GM12878 (cell line): ENCODE data around the gene ELN. TPM values are rescaled to one million over a fixed set of nuclear protein-coding genes. Genes with fewer than 3 reads are reported as not detected.

Experiments used
- ATAC-seq: fragments of 200-7000 bp; cut with Tn5 transposase; 3 replicates; pipeline ENCODE4 v1.9.1; 2020; ENCODE audit warnings: mild to moderate bottlenecking, moderate library complexity
- BruUV-seq: library from RNA; stranded (reverse); fragments of 400-500 nt; replicated peaks from 2 replicates; lab custom pipeline; 2021; lab: Mats Ljungman, UMichigan
- CTCF ChIA-PET: fragments of 300-600 bp; sonication (Branson Sonifier 250); formaldehyde crosslinking; extraction: SDS; loops from one replicate; lab custom pipeline; 2021; ENCODE audit warnings: inconsistent platforms; lab: Yijun Ruan, JAX
- POLR2A ChIA-PET: fragments of 350-600 bp; formaldehyde crosslinking; extraction: SDS; loops from one replicate; lab custom pipeline; 2021; ENCODE audit warnings: inconsistent platforms; lab: Charles Lee
- RAD21 ChIA-PET: fragments of 300-600 bp; sonication (Branson Sonifier 250); formaldehyde crosslinking; loops from one replicate; lab custom pipeline; 2023; ENCODE audit warnings: antibody characterized with exemption; ENCODE audit not compliant: unreplicated experiment; lab: Charles Lee
- SMC1A ChIA-PET: fragments of 300-600 bp; sonication (Branson Sonifier 250); formaldehyde crosslinking; loops from one replicate; lab custom pipeline; 2023; ENCODE audit not compliant: unreplicated experiment, uncharacterized antibody; lab: Charles Lee
- DNase-seq: peaks from one replicate; pipeline ENCODE4 v3.0.0-alpha.2; 2011; ENCODE audit warnings: low read depth, low spot score
- FAIRE-seq: peaks from 3 replicates; lab custom pipeline; 2011; peaks lifted over from hg19 to GRCh38; lab: Jason Lieb, UNC
- H2AFZ ChIP-seq: 2 replicates; pipeline ENCODE4 v1.6.0; 2011; ENCODE audit warnings: low read depth, low read length, control low read depth; ENCODE audit not compliant: control insufficient read depth
- H3K27ac ChIP-seq: 2 replicates; pipeline ENCODE4 v1.5.1; 2011; ENCODE audit warnings: control low read depth; ENCODE audit not compliant: control insufficient read depth, insufficient read depth
- H3K27me3 ChIP-seq, 2 experiments: replicated peaks in 1 of 2; 2 replicates each; pipeline versions ENCODE4 v1.6.0 to v1.6.1; 2011; ENCODE audit warnings: low read length in 1 of 2; ENCODE audit not compliant: control insufficient read depth in 2 of 2, insufficient read depth in 2 of 2
- H3K36me3 ChIP-seq, 2 experiments: 2 replicates each; pipeline ENCODE4 v1.5.1; 2011; ENCODE audit warnings: low read length in 1 of 2; ENCODE audit not compliant: control insufficient read depth in 2 of 2, insufficient read depth in 2 of 2
- H3K4me1 ChIP-seq: 2 replicates; pipeline ENCODE4 v1.6.1; 2011; ENCODE audit warnings: mild to moderate bottlenecking, low read length, moderate library complexity, mixed read lengths; ENCODE audit not compliant: control insufficient read depth, insufficient read depth
- H3K4me2 ChIP-seq: 2 replicates; pipeline ENCODE4 v1.6.0; 2011; ENCODE audit warnings: control low read depth; ENCODE audit not compliant: control insufficient read depth, insufficient read depth
- H3K4me3 ChIP-seq: fragments of 200-600 bp; sonication (generic); 2 replicates; pipeline ENCODE4 v1.5.1; 2016
- H3K79me2 ChIP-seq: 2 replicates; pipeline ENCODE4 v1.6.0; 2011; ENCODE audit warnings: low read length; ENCODE audit not compliant: control insufficient read depth, insufficient read depth
- H3K9ac ChIP-seq: 2 replicates; pipeline ENCODE4 v1.8.0; 2011; ENCODE audit warnings: low read length, control low read depth, mixed read lengths; ENCODE audit not compliant: control insufficient read depth, insufficient read depth
- H3K9me3 ChIP-seq: replicated peaks from 3 replicates; pipeline ENCODE4 v1.5.1; 2011; ENCODE audit warnings: mild to moderate bottlenecking, low read length; ENCODE audit not compliant: control insufficient read depth, insufficient read depth
- H4K20me1 ChIP-seq: 2 replicates; pipeline ENCODE4 v1.6.0; 2011; ENCODE audit not compliant: control insufficient read depth, insufficient read depth
- BRCA1 ChIP-seq: IDR thresholded peaks from 2 replicates; pipeline ENCODE4 v1.6.1; 2011; ENCODE audit warnings: low read depth, low read length, improper control_type of control experiment
- CBX5 ChIP-seq: sonication (generic); IDR thresholded peaks from 2 replicates; pipeline ENCODE4 v1.6.1; 2016; ENCODE audit warnings: low read depth, moderate library complexity, mild to moderate bottlenecking, inconsistent platforms
- CHD4 ChIP-seq: fragments of 200-600 bp; sonication (generic); IDR thresholded peaks from 2 replicates; pipeline ENCODE4 v1.6.1; 2016; ENCODE audit warnings: mild to moderate bottlenecking
- ELK1 ChIP-seq: IDR thresholded peaks from 2 replicates; pipeline ENCODE4 v1.6.1; 2012; ENCODE audit warnings: low read depth, low read length, improper control_type of control experiment
- MEF2A ChIP-seq: IDR thresholded peaks from 2 replicates; pipeline ENCODE4 v1.6.1; 2011; ENCODE audit warnings: low read depth, mild to moderate bottlenecking, low read length, moderate library complexity; ENCODE audit not compliant: insufficient read depth
- MXI1 ChIP-seq: fragments of 150-350 bp; IDR thresholded peaks from 2 replicates; pipeline ENCODE4 v1.6.1; 2011; ENCODE audit warnings: low read depth, mild to moderate bottlenecking, inconsistent platforms, low read length, improper control_type of control experiment
- NRF1 ChIP-seq: conservative IDR thresholded peaks from 2 replicates; pipeline ENCODE4 v1.6.1; 2011; ENCODE audit warnings: mild to moderate bottlenecking, low read depth, low read length, improper control_type of control experiment
- TAF1 ChIP-seq: IDR thresholded peaks from 2 replicates; pipeline ENCODE4 v1.6.1; 2011; ENCODE audit warnings: mild to moderate bottlenecking, low read depth, low read length, borderline replicate concordance
- ZBTB4 ChIP-seq: fragments of 450-650 bp; formaldehyde crosslinking; IDR thresholded peaks from 2 replicates; pipeline ENCODE4 v1.4.0; 2022; ENCODE audit warnings: mild to moderate bottlenecking, moderate library complexity
- ZNF207 ChIP-seq: fragments of 450-650 bp; IDR thresholded peaks from 2 replicates; pipeline ENCODE4 v1.6.1; 2014; ENCODE audit warnings: antibody characterized with exemption, mild to moderate bottlenecking, borderline replicate concordance
- ZNF217 ChIP-seq: fragments of 450-650 bp; IDR thresholded peaks from 2 replicates; pipeline ENCODE4 v1.6.1; 2017; ENCODE audit warnings: antibody characterized with exemption, mild to moderate bottlenecking
- WGBS: methylation state at CpG from one replicate; pipeline ENCODE4 v1.1.6; 2016; ENCODE audit warnings: low lambda C conversion rate; ENCODE audit not compliant: insufficient replicate concordance, insufficient coverage; ENCODE audit errors: missing lambda C conversion rate; 5-methylcytosine and 5-hydroxymethylcytosine counted together
- in situ Hi-C: fragments of 300-500 bp; cut with MboI; formaldehyde crosslinking; loops from 9 replicates; pipeline ENCODE4 v1.14.3; 2018; ENCODE audit warnings: mixed read lengths
- intact Hi-C: fragments of 100-400 bp; cut with micrococcal nuclease; formaldehyde crosslinking; loops from one replicate; pipeline ENCODE4 v1.14.2; 2022; ENCODE audit not compliant: unreplicated experiment
- polyA plus RNA-seq, 11 experiments: library from polyadenylated mRNA; depleted of rRNA in 4 of 11; unstranded in 6 of 11; stranded (reverse) in 5 of 11; fragments of >200 nt; fragmentation: Nextera tagmentation in 4 of 11; fragmentation: Illumina TruSeq in 1 of 11; extraction: Ambion mirVana in 4 of 11; extraction: Trizol in 1 of 11; gene quantifications; 1 replicate in 1 of 11; 2 replicates in 10 of 11; pipeline versions ENCODE4 v1.2.1 to v1.2.3, GENCODE V29; 2011 to 2016; ENCODE audit warnings: inconsistent platforms in 2 of 11, missing spikeins in 2 of 11, low read depth in 1 of 11
- total RNA-seq, 4 experiments: library from RNA; depleted of rRNA in 3 of 4; stranded (reverse); fragments of >200 nt in 3 of 4; fragmentation: Illumina TruSeq in 1 of 4; extraction: Trizol in 1 of 4; gene quantifications; 2 replicates each; pipeline versions ENCODE4 v1.2.1 to v1.2.3, GENCODE V29; 2013 to 2021
- TF ChIP-seq, protein P1 (sequence below): fragments of 450-650 bp; IDR thresholded peaks from 2 replicates; pipeline ENCODE4 v1.6.1; 2017; ENCODE audit warnings: antibody characterized with exemption, mild to moderate bottlenecking, moderate library complexity
- TF ChIP-seq, protein P2 (sequence below): fragments of 450-650 bp; IDR thresholded peaks from 2 replicates; pipeline ENCODE4 v1.6.1; 2017; ENCODE audit warnings: low read depth, mild to moderate bottlenecking, moderate library complexity

ELN gene
- total and polyA plus RNA-seq, 10 of the 15 experiments (the other 5 are each of a cell fraction or from before 2014, with no cell fraction given): 0.08 to 0.27 (median 0.23) TPM; not detected in 7

DNA sequence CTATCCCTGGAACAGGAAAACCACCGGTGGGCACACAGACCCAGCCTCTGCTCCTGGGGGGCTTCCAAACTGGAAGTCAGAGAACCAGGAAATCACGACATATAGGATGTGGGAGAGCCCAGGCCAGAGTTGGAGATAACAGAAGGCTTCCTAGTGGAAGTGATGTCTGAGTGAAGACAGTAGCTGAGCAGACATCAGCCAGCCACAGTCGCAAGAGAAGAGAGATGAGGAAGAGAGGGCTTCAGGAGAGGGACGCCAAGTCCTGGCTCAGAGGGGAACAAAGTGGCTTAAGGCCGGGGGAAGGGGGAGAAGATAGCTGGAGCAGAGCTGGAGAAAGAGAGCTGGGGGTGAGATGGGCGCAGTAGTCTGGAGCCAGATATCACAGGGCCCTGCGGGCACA is 30.9 kb upstream of the ELN start:
- BruUV-seq: no TSS peak
- H3K4me2 ChIP-seq: no peak overlapping the region
- no peak for DNase-seq
- H3K4me3 ChIP-seq: no peak overlapping the region
- H4K20me1 ChIP-seq: no peaks in the 10 kb centered on the region
- POLR2A ChIA-PET: interaction anchor here (0.5 kb wide), 1 partner anchor 477 kb away, joined by 3 read pairs; no protein-coding TSS in a partner anchor
- SMC1A ChIA-PET: no interaction called here
- no peak overlapping the region for H3K9ac ChIP-seq
- no peak for ATAC-seq
- FAIRE-seq: no peak
- H3K9me3 ChIP-seq: peaks cover 1% of the 10 kb centered on the region; the same call in 1 of the 3 replicates
- intact Hi-C loops: no loop called here
- WGBS: 42% methylated on average over 7 of the region's 7 CpGs
- no peaks in the 10 kb centered on the region for H3K79me2 ChIP-seq
- no peaks in the 10 kb centered on the region for H3K36me3 ChIP-seq
- CTCF ChIA-PET: no interaction called here
- no peak overlapping the region for H3K27ac ChIP-seq
- RAD21 ChIA-PET: no interaction called here
- H2AFZ ChIP-seq: no peak overlapping the region
- no peaks in the 10 kb centered on the region for H3K4me1 ChIP-seq
- in situ Hi-C loops: no loop called here
- no peaks in the 10 kb centered on the region for H3K27me3 ChIP-seq
- TF ChIP-seq MXI1 (no peak), CHD4 (no peak), ZBTB4 (no peak), ZNF217 (no peak), CBX5 (no peak), NRF1 (no peak), ZNF207 (no peak), TAF1 (no peak), BRCA1 (no peak), MEF2A (no peak), ELK1 (no peak)
- TF ChIP-seq, protein P1, sequence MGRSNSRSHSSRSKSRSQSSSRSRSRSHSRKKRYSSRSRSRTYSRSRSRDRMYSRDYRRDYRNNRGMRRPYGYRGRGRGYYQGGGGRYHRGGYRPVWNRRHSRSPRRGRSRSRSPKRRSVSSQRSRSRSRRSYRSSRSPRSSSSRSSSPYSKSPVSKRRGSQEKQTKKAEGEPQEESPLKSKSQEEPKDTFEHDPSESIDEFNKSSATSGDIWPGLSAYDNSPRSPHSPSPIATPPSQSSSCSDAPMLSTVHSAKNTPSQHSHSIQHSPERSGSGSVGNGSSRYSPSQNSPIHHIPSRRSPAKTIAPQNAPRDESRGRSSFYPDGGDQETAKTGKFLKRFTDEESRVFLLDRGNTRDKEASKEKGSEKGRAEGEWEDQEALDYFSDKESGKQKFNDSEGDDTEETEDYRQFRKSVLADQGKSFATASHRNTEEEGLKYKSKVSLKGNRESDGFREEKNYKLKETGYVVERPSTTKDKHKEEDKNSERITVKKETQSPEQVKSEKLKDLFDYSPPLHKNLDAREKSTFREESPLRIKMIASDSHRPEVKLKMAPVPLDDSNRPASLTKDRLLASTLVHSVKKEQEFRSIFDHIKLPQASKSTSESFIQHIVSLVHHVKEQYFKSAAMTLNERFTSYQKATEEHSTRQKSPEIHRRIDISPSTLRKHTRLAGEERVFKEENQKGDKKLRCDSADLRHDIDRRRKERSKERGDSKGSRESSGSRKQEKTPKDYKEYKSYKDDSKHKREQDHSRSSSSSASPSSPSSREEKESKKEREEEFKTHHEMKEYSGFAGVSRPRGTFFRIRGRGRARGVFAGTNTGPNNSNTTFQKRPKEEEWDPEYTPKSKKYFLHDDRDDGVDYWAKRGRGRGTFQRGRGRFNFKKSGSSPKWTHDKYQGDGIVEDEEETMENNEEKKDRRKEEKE: no peak
- TF ChIP-seq, protein P2, sequence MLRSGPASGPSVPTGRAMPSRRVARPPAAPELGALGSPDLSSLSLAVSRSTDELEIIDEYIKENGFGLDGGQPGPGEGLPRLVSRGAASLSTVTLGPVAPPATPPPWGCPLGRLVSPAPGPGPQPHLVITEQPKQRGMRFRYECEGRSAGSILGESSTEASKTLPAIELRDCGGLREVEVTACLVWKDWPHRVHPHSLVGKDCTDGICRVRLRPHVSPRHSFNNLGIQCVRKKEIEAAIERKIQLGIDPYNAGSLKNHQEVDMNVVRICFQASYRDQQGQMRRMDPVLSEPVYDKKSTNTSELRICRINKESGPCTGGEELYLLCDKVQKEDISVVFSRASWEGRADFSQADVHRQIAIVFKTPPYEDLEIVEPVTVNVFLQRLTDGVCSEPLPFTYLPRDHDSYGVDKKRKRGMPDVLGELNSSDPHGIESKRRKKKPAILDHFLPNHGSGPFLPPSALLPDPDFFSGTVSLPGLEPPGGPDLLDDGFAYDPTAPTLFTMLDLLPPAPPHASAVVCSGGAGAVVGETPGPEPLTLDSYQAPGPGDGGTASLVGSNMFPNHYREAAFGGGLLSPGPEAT: no peak
